Lung microvascular endothelial cell (primary cell): ENCODE data around the gene MANSC4. TPM values are rescaled to one million over a fixed set of nuclear protein-coding genes. Genes with fewer than 3 reads are reported as not detected.
"Not testable (repeated sequence)": the region's sequence is repeated elsewhere in the genome, so short reads cannot be mapped to it uniquely, and the experiment has no call there.

Experiments
- DNase-seq, 2 donors: peaks; one replicate each; pipeline versions ENCODE4 v3.0.0 to v3.0.0-alpha.2; 2010; ENCODE audit warnings: low read depth in 2 of 2
- total RNA-seq: library from RNA; depleted of rRNA; stranded (reverse); fragments of >200 nt; gene quantifications from 2 replicates; pipeline ENCODE4 v1.2.1, GENCODE V29; 2014

Gene MANSC4
- total RNA-seq, 1 donor from 2014 or later, result not detected

- DNase-seq, result no peak
These were observed 23.3 kb downstream of the MANSC4 start for GRCh38 chr12:27756670-27757195.

- DNase-seq, result no peak
These were observed 25.2 kb downstream of the MANSC4 start for GRCh38 chr12:27754795-27755194.

GRCh38 chr12:27751386-27752047, 28.5 kb downstream of the MANSC4 start:
- DNase-seq, result peak in 1 of 2 donors; percentile 44

GRCh38 chr12:27747111-27747820, 32.8 kb downstream of the MANSC4 start:
- DNase-seq, result peak in 1 of 2 donors; percentile 56

GRCh38 chr12:27745734-27746133, 34.3 kb downstream of the MANSC4 start:
- DNase-seq, result not testable (repeated sequence)

GRCh38 chr12:27743601-27744000, 36.4 kb downstream of the MANSC4 start:
- no peak for DNase-seq

- not testable (repeated sequence) for DNase-seq
These were observed 45.7 kb downstream of the MANSC4 start for GRCh38 chr12:27734321-27734720.

- no peak for DNase-seq
These were observed 46.2 kb downstream of the MANSC4 start for GRCh38 chr12:27733791-27734190.

GRCh38 chr12:27733052-27733656, 46.9 kb downstream of the MANSC4 start:
- DNase-seq, result peak; percentile 70 to 72

- DNase-seq, result peak; percentile 36 to 42
These were observed 47.8 kb downstream of the MANSC4 start for GRCh38 chr12:27732281-27732680.

- DNase-seq, result no peak
These were observed 49.9 kb downstream of the MANSC4 start for GRCh38 chr12:27730097-27730588.

- DNase-seq, result no peak
These were observed 56.8 kb downstream of the MANSC4 start for GRCh38 chr12:27723212-27723611.

Other genes with a start within 250 kb of the MANSC4 start
- 3.5 and 13.5 TPM in 2 replicates for gene REP15, start 83.8 kb downstream of the MANSC4 start, total RNA-seq
- 29.2 and 30.3 TPM in 2 replicates for gene MRPS35, start 69.4 kb downstream of the MANSC4 start, total RNA-seq
- 12.0 and 13.3 TPM in 2 replicates for gene KLHL42, start within 50 bp of the MANSC4 start, total RNA-seq
- under 0.01 and 0.22 TPM in 2 replicates for gene PTHLH, start 192.5 kb upstream of the MANSC4 start, total RNA-seq